HCT116 (cell line): ENCODE measurements around the gene C10orf120. TPM values are rescaled to one million over a fixed set of nuclear protein-coding genes. Genes with fewer than 3 reads are reported as not detected.

Experiments used
- ATAC-seq: fragments of 200-7000 bp; cut with Tn5 transposase; 2 replicates; pipeline ENCODE4 v1.9.1; 2020; ENCODE audit warnings: mild to moderate bottlenecking, moderate library complexity
- BruUV-seq: library from RNA; stranded (reverse); fragments of 400-500 nt; replicated peaks from 2 replicates; lab custom pipeline; 2021; lab: Mats Ljungman, UMichigan
- CTCF ChIA-PET: fragments of 300-600 bp; sonication (Branson Sonifier 250); formaldehyde crosslinking; loops from one replicate; lab custom pipeline; 2021; ENCODE audit warnings: antibody characterized with exemption; lab: Charles Lee
- POLR2A ChIA-PET: fragments of 300-600, 350-600 bp; sonication (Branson Sonifier 250); formaldehyde crosslinking; loops from one replicate; lab custom pipeline; 2021; ENCODE audit warnings: antibody characterized with exemption; lab: Charles Lee
- RAD21 ChIA-PET, 2 experiments: fragments of 300-600 bp; sonication (Branson Sonifier 250); formaldehyde crosslinking; loops; one replicate each; lab custom pipeline; 2023; ENCODE audit warnings: low total read pairs in 2 of 2; ENCODE audit not compliant: uncharacterized antibody in 2 of 2, unreplicated experiment in 2 of 2, low non-redundant PET in 1 of 2; lab: Charles Lee
- DNase-seq: peaks from one replicate; pipeline ENCODE4 v3.0.0-alpha.2; 2010; ENCODE audit warnings: low read depth, low spot score
- H2AFZ ChIP-seq: fragments of 200-600 bp; shearing (Covaris generic), sonication (generic); 2 replicates; pipeline ENCODE4 v1.6.1; 2017; ENCODE audit warnings: low read depth, mixed run types, mixed read lengths, antibody characterized with exemption, low read length; ENCODE audit not compliant: poor library complexity, severe bottlenecking
- H3K27ac ChIP-seq: 2 replicates; pipeline ENCODE4 v1.5.1; 2012; ENCODE audit warnings: low read depth, low read length
- H3K27me3 ChIP-seq: fragments of 200-600 bp; sonication (generic); 2 replicates; pipeline ENCODE4 v1.6.1; 2016; ENCODE audit warnings: mixed run types, low read length, mixed read lengths; ENCODE audit not compliant: insufficient read depth
- H3K36me3 ChIP-seq, 2 experiments: fragments of 200-500 bp in 1 of 2; fragments of 200-600 bp in 1 of 2; sonication (Bioruptor generic) in 1 of 2; sonication (generic) in 1 of 2; 2 replicates each; pipeline versions ENCODE4 v1.5.1 to v1.6.1; 2014 to 2016; ENCODE audit warnings: low read length in 2 of 2, inconsistent platforms in 1 of 2, mixed read lengths in 1 of 2, mixed run types in 1 of 2; ENCODE audit not compliant: insufficient read depth in 2 of 2, control insufficient read depth in 1 of 2
- H3K4me1 ChIP-seq, 2 experiments: fragments of 200-600 bp in 1 of 2; sonication (generic) in 1 of 2; 2 replicates each; pipeline versions ENCODE4 v1.5.1 to v1.6.1; 2012 to 2017; ENCODE audit warnings: low read length in 2 of 2, inconsistent platforms in 1 of 2, mild to moderate bottlenecking in 1 of 2, mixed read lengths in 1 of 2, mixed run types in 1 of 2, moderate library complexity in 1 of 2; ENCODE audit not compliant: insufficient read depth in 2 of 2, control insufficient read depth in 1 of 2
- H3K4me2 ChIP-seq: fragments of 200-600 bp; sonication (generic); 2 replicates; pipeline ENCODE4 v1.6.1; 2017; ENCODE audit warnings: mixed run types, low read length, mixed read lengths
- H3K4me3 ChIP-seq, 2 experiments: fragments of 200-600 bp in 1 of 2; sonication (generic) in 1 of 2; replicated peaks in 1 of 2; 2 replicates each; pipeline ENCODE4 v1.5.1; 2011 to 2016; ENCODE audit warnings: low read length in 2 of 2, control low read depth in 1 of 2, low read depth in 1 of 2, mild to moderate bottlenecking in 1 of 2, mixed read lengths in 1 of 2, mixed run types in 1 of 2
- H3K79me2 ChIP-seq: fragments of 200-600 bp; sonication (generic); 2 replicates; pipeline ENCODE4 v1.6.1; 2017; ENCODE audit warnings: mild to moderate bottlenecking, mixed run types, low read length, moderate library complexity, mixed read lengths; ENCODE audit not compliant: insufficient read depth
- H3K9ac ChIP-seq: fragments of 200-600 bp; sonication (generic); 2 replicates; pipeline ENCODE4 v1.6.1; 2016; ENCODE audit warnings: low read length, mixed read lengths
- H3K9me2 ChIP-seq: fragments of 200-600 bp; sonication (generic), shearing (Covaris generic); 2 replicates; pipeline ENCODE4 v1.6.1; 2017; ENCODE audit warnings: mixed run types, mild to moderate bottlenecking, moderate library complexity; ENCODE audit not compliant: insufficient read depth
- H3K9me3 ChIP-seq, 2 experiments: fragments of 200-500 bp in 1 of 2; fragments of 200-600 bp in 1 of 2; sonication (Bioruptor generic) in 1 of 2; sonication (generic) in 1 of 2; 2 replicates each; pipeline ENCODE4 v1.6.1; 2014 to 2017; ENCODE audit warnings: low read length in 2 of 2, mixed read lengths in 2 of 2, inconsistent platforms in 1 of 2, low read depth in 1 of 2, mild to moderate bottlenecking in 1 of 2, mixed run types in 1 of 2, moderate library complexity in 1 of 2; ENCODE audit not compliant: control insufficient read depth in 1 of 2, insufficient read depth in 1 of 2
- H4K20me1 ChIP-seq: fragments of 200-600 bp; sonication (generic), shearing (Covaris generic); 2 replicates; pipeline ENCODE4 v1.6.1; 2017; ENCODE audit warnings: mixed run types, mild to moderate bottlenecking, moderate library complexity; ENCODE audit not compliant: insufficient read depth
- CBX3 ChIP-seq: IDR thresholded peaks from 2 replicates; pipeline ENCODE4 v1.6.1; 2012; ENCODE audit warnings: low read depth
- EGR1 ChIP-seq: IDR thresholded peaks from 2 replicates; pipeline ENCODE4 v1.6.1; 2012; ENCODE audit warnings: low read depth
- EZH2phosphoT487 ChIP-seq: fragments of 200-600 bp; IDR thresholded peaks from 2 replicates; pipeline ENCODE4 v1.6.1; 2018; ENCODE audit warnings: antibody characterized with exemption, borderline replicate concordance
- POLR2A ChIP-seq: IDR thresholded peaks from 2 replicates; pipeline ENCODE4 v1.7.0; 2011; ENCODE audit warnings: borderline replicate concordance; ENCODE audit not compliant: insufficient read depth, insufficient read length; ENCODE audit errors: extremely low read depth
- RAD21 ChIP-seq: IDR thresholded peaks from 2 replicates; pipeline ENCODE4 v1.6.1; 2012; ENCODE audit warnings: low read depth, mild to moderate bottlenecking
- intact Hi-C: fragments of 100-400 bp; cut with micrococcal nuclease; formaldehyde crosslinking; loops from 2 replicates; pipeline ENCODE4 v1.10.0; 2022
- total RNA-seq: library from RNA; stranded (reverse); gene quantifications from one replicate; pipeline ENCODE4 v1.2.1, GENCODE V29; 2021; ENCODE audit not compliant: unreplicated experiment
- TF ChIP-seq, protein P1 (sequence below): IDR thresholded peaks from 2 replicates; pipeline ENCODE4 v1.6.1; 2012; ENCODE audit warnings: low read depth
- TF ChIP-seq, protein P2 (sequence below): IDR thresholded peaks from 2 replicates; pipeline ENCODE4 v1.6.1; 2011; ENCODE audit warnings: mild to moderate bottlenecking, low read length, moderate library complexity; ENCODE audit not compliant: insufficient replicate concordance; ENCODE audit errors: extremely low read depth
- TF ChIP-seq, protein P3 (sequence below), 3 experiments: fragments of 200-600 bp in 1 of 3; sonication (generic) in 1 of 3; IDR thresholded peaks in 2 of 3; conservative IDR thresholded peaks in 1 of 3; 2 replicates each; pipeline ENCODE4 v1.5.1; 2012 to 2017; ENCODE audit warnings: low read depth in 2 of 3, low read length in 2 of 3, antibody characterized with exemption in 1 of 3, borderline replicate concordance in 1 of 3, control low read depth in 1 of 3, mild to moderate bottlenecking in 1 of 3, mixed read lengths in 1 of 3, mixed run types in 1 of 3, moderate library complexity in 1 of 3; ENCODE audit not compliant: insufficient read depth in 1 of 3
- TF ChIP-seq, protein P4 (sequence below): IDR thresholded peaks from 2 replicates; pipeline ENCODE4 v1.6.1; 2012

Gene C10orf120
- total RNA-seq, 1 experiment from 2014 or later, result not detected

DNA sequence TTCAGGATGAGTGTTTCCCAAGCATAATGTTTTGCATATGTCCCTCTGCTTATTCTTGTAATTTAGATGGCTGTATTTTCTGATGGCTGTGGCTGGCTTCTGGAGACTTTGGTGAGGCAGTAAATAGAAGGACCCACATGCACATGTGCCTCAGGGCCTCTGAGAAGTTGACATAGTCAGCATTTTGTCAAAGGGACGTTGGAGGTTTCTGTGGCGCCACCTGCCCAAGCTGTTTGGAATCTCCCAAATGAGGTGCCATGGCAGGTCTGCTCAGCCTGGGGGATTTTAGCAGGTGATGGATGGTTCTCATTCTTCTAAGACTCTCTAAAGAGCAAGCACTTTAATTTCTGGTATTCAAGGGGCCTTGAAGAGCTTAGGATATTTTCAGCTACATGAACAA lies 29.8 kb downstream of the C10orf120 start:
- H4K20me1 ChIP-seq, result no peaks in the 10 kb centered on the region
- ATAC-seq (peak; percentile 67), DNase-seq (peak; percentile 13)
- H3K27me3 ChIP-seq, result peaks cover 91% of the 10 kb centered on the region
- intact Hi-C loops, result no loop called here
- TF ChIP-seq, protein P1, sequence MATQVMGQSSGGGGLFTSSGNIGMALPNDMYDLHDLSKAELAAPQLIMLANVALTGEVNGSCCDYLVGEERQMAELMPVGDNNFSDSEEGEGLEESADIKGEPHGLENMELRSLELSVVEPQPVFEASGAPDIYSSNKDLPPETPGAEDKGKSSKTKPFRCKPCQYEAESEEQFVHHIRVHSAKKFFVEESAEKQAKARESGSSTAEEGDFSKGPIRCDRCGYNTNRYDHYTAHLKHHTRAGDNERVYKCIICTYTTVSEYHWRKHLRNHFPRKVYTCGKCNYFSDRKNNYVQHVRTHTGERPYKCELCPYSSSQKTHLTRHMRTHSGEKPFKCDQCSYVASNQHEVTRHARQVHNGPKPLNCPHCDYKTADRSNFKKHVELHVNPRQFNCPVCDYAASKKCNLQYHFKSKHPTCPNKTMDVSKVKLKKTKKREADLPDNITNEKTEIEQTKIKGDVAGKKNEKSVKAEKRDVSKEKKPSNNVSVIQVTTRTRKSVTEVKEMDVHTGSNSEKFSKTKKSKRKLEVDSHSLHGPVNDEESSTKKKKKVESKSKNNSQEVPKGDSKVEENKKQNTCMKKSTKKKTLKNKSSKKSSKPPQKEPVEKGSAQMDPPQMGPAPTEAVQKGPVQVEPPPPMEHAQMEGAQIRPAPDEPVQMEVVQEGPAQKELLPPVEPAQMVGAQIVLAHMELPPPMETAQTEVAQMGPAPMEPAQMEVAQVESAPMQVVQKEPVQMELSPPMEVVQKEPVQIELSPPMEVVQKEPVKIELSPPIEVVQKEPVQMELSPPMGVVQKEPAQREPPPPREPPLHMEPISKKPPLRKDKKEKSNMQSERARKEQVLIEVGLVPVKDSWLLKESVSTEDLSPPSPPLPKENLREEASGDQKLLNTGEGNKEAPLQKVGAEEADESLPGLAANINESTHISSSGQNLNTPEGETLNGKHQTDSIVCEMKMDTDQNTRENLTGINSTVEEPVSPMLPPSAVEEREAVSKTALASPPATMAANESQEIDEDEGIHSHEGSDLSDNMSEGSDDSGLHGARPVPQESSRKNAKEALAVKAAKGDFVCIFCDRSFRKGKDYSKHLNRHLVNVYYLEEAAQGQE, result no peak
- TF ChIP-seq EZH2phosphoT487 (no peak), CBX3 (no peak), EGR1 (no peak), RAD21 (peak; percentile 38; the same call in 1 of the 2 replicates), POLR2A (no peak)
- TF ChIP-seq, protein P2, sequence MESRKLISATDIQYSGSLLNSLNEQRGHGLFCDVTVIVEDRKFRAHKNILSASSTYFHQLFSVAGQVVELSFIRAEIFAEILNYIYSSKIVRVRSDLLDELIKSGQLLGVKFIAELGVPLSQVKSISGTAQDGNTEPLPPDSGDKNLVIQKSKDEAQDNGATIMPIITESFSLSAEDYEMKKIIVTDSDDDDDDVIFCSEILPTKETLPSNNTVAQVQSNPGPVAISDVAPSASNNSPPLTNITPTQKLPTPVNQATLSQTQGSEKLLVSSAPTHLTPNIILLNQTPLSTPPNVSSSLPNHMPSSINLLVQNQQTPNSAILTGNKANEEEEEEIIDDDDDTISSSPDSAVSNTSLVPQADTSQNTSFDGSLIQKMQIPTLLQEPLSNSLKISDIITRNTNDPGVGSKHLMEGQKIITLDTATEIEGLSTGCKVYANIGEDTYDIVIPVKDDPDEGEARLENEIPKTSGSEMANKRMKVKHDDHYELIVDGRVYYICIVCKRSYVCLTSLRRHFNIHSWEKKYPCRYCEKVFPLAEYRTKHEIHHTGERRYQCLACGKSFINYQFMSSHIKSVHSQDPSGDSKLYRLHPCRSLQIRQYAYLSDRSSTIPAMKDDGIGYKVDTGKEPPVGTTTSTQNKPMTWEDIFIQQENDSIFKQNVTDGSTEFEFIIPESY, result no peak
- TF ChIP-seq, protein P3, sequence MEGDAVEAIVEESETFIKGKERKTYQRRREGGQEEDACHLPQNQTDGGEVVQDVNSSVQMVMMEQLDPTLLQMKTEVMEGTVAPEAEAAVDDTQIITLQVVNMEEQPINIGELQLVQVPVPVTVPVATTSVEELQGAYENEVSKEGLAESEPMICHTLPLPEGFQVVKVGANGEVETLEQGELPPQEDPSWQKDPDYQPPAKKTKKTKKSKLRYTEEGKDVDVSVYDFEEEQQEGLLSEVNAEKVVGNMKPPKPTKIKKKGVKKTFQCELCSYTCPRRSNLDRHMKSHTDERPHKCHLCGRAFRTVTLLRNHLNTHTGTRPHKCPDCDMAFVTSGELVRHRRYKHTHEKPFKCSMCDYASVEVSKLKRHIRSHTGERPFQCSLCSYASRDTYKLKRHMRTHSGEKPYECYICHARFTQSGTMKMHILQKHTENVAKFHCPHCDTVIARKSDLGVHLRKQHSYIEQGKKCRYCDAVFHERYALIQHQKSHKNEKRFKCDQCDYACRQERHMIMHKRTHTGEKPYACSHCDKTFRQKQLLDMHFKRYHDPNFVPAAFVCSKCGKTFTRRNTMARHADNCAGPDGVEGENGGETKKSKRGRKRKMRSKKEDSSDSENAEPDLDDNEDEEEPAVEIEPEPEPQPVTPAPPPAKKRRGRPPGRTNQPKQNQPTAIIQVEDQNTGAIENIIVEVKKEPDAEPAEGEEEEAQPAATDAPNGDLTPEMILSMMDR (IDR thresholded peaks at IDR 0.05 in 2 of 3, conservative IDR thresholded peaks at IDR 0.05 in 1 of 3; ENCODE audit: borderline replicate concordance in 1 of 3, insufficient read depth in 1 of 3, low read depth in 2 of 3, low read length in 2 of 3), result peak; percentile 18 to 29 (median 23); a peak in 1 of 6 replicates
- TF ChIP-seq, protein P4, sequence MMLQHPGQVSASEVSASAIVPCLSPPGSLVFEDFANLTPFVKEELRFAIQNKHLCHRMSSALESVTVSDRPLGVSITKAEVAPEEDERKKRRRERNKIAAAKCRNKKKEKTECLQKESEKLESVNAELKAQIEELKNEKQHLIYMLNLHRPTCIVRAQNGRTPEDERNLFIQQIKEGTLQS, result no peak
- H3K27ac ChIP-seq, result no peak overlapping the region
- H3K9me2 ChIP-seq, result no peaks in the 10 kb centered on the region
- H3K9me3 ChIP-seq, result no peaks in the 10 kb centered on the region
- no peak overlapping the region for H2AFZ ChIP-seq
- no peak overlapping the region for H3K4me3 ChIP-seq
- H3K79me2 ChIP-seq, result no peaks in the 10 kb centered on the region
- no peaks in the 10 kb centered on the region for H3K36me3 ChIP-seq
- H3K4me2 ChIP-seq, result no peak overlapping the region
- no peak overlapping the region for H3K9ac ChIP-seq
- no TSS peak for BruUV-seq
- ChIA-PET CTCF (no interaction called here), RAD21 (no interaction called here), POLR2A (no interaction called here)
- no peaks in the 10 kb centered on the region for H3K4me1 ChIP-seq
